K562 (cell line): ENCODE data around the gene MBLAC2. TPM values are rescaled to one million over a fixed set of nuclear protein-coding genes. Genes with fewer than 3 reads are reported as not detected.

Experiments
- ATAC-seq: fragments of 200-7000 bp; cut with Tn5 transposase; 3 replicates; pipeline ENCODE4 v1.9.1; 2020; ENCODE audit warnings: moderate library complexity
- BruUV-seq: library from RNA; stranded (reverse); fragments of 400-500 nt; replicated peaks from 2 replicates; lab custom pipeline; 2021; lab: Mats Ljungman, UMichigan
- CTCF ChIA-PET: fragments of 300-600 bp; formaldehyde crosslinking; extraction: SDS; loops from one replicate; lab custom pipeline; 2021; ENCODE audit warnings: low intra/inter-chr PET ratio; lab: Yijun Ruan, JAX
- POLR2A ChIA-PET: fragments of 300-600, 350-650 bp; sonication (Branson Sonifier 250); formaldehyde crosslinking; extraction: SDS; loops from one replicate; lab custom pipeline; 2021; ENCODE audit warnings: antibody characterized with exemption, inconsistent platforms; lab: Yijun Ruan, JAX
- DNase-seq, 4 experiments: peaks; one replicate each; pipeline versions ENCODE4 v3.0.0 to v3.0.0-alpha.2; 2011 to 2018; ENCODE audit warnings: low spot score in 3 of 4, mixed read lengths in 3 of 4; ENCODE audit errors: extremely low read depth in 1 of 4
- FAIRE-seq: peaks from 2 replicates; lab custom pipeline; 2011; peaks lifted over from hg19 to GRCh38; lab: Jason Lieb, UNC
- H2AFZ ChIP-seq: 2 replicates; pipeline ENCODE4 v1.6.0; 2011; ENCODE audit warnings: low read depth, low read length, control low read depth, inconsistent platforms
- H3K27ac ChIP-seq: fragments of 200-600 bp; 3 replicates; pipeline ENCODE4 v1.8.0; 2011; ENCODE audit warnings: low read depth, mild to moderate bottlenecking, control low read depth, inconsistent platforms, low read length, moderate library complexity, mixed read lengths; ENCODE audit errors: extremely low read depth
- H3K27me3 ChIP-seq, 2 experiments: fragments of 300-600 bp in 1 of 2; 2 replicates in 1 of 2; 3 replicates in 1 of 2; pipeline versions ENCODE4 v1.6.0 to v1.8.0; 2011; ENCODE audit warnings: inconsistent platforms in 2 of 2, low read length in 2 of 2, mild to moderate bottlenecking in 1 of 2, mixed read lengths in 1 of 2, moderate library complexity in 1 of 2; ENCODE audit not compliant: control insufficient read depth in 2 of 2, insufficient read depth in 2 of 2
- H3K36me3 ChIP-seq: fragments of 300-600 bp; 3 replicates; pipeline ENCODE4 v1.8.0; 2011; ENCODE audit warnings: mild to moderate bottlenecking, low read length, inconsistent platforms; ENCODE audit not compliant: control insufficient read depth, insufficient read depth
- H3K4me1 ChIP-seq, 2 experiments: fragments of 200-600 bp in 1 of 2; replicated peaks in 1 of 2; 2 replicates in 1 of 2; 3 replicates in 1 of 2; pipeline versions ENCODE4 v1.5.1 to v1.8.0; 2011; ENCODE audit warnings: inconsistent platforms in 2 of 2, low read length in 2 of 2, mild to moderate bottlenecking in 1 of 2, mixed read lengths in 1 of 2, moderate library complexity in 1 of 2; ENCODE audit not compliant: control insufficient read depth in 2 of 2, insufficient read depth in 2 of 2
- H3K4me2 ChIP-seq: 2 replicates; pipeline ENCODE4 v1.6.1; 2011; ENCODE audit warnings: low read length, control low read depth, inconsistent platforms, mixed read lengths; ENCODE audit not compliant: insufficient read depth
- H3K4me3 ChIP-seq: fragments of 200-600 bp; sonication (generic), shearing (Covaris generic); 2 replicates; pipeline ENCODE4 v1.5.1; 2016; ENCODE audit warnings: control low read depth, inconsistent platforms
- H3K79me2 ChIP-seq: fragments of 200-600 bp; 3 replicates; pipeline ENCODE4 v1.8.0; 2011; ENCODE audit warnings: low read length, inconsistent platforms; ENCODE audit not compliant: control insufficient read depth, insufficient read depth
- H3K9ac ChIP-seq, 2 experiments: 2 replicates each; pipeline versions ENCODE4 v1.6.0 to v1.6.1; 2011; ENCODE audit warnings: low read depth in 2 of 2, low read length in 2 of 2, control low read depth in 1 of 2, inconsistent platforms in 1 of 2, mild to moderate bottlenecking in 1 of 2, mixed read lengths in 1 of 2; ENCODE audit not compliant: insufficient read depth in 1 of 2
- H3K9me1 ChIP-seq: one replicate; pipeline ENCODE4 v1.6.0; 2011; ENCODE audit warnings: inconsistent platforms, mild to moderate bottlenecking, low read length, moderate library complexity; ENCODE audit not compliant: control insufficient read depth, insufficient read depth
- H3K9me3 ChIP-seq: replicated peaks from 2 replicates; pipeline ENCODE4 v1.5.1; 2011; ENCODE audit warnings: low read depth, low read length, inconsistent platforms; ENCODE audit not compliant: control insufficient read depth, insufficient read depth
- H4K20me1 ChIP-seq: replicated peaks from 2 replicates; pipeline ENCODE4 v1.6.1; 2011; ENCODE audit warnings: low read length, inconsistent platforms, mixed read lengths; ENCODE audit not compliant: control insufficient read depth, insufficient read depth
- ASH1L ChIP-seq: fragments of 450-650 bp; IDR thresholded peaks from 2 replicates; pipeline ENCODE4 v1.6.1; 2018; ENCODE audit warnings: borderline replicate concordance, mild to moderate bottlenecking, low read depth; ENCODE audit not compliant: partially characterized antibody
- HSF4 ChIP-seq: fragments of 250-450 bp; sonication (Bioruptor Pico); IDR thresholded peaks from 2 replicates; pipeline ENCODE4 v2.1.2; 2022; ENCODE audit warnings: mild to moderate bottlenecking, moderate library complexity, borderline replicate concordance
- KDM1A ChIP-seq, 2 experiments: fragments of 450-650 bp; IDR thresholded peaks; 2 replicates each; pipeline ENCODE4 v1.6.1; 2016; ENCODE audit warnings: mild to moderate bottlenecking in 2 of 2
- L3MBTL2 ChIP-seq: fragments of 450-650 bp; IDR thresholded peaks from 2 replicates; pipeline ENCODE4 v1.6.1; 2016; ENCODE audit warnings: mild to moderate bottlenecking, moderate library complexity
- MAFG ChIP-seq: fragments of 450-650 bp; conservative IDR thresholded peaks from 2 replicates; pipeline ENCODE4 v1.6.1; 2016; ENCODE audit warnings: missing genetic modification characterization, missing compliant biosample characterization
- OTX1 ChIP-seq: fragments of 450-650 bp; formaldehyde crosslinking; IDR thresholded peaks from 2 replicates; pipeline ENCODE4 v1.4.0; 2022; ENCODE audit warnings: mild to moderate bottlenecking
- SREBF1 ChIP-seq: fragments of 150-350 bp; IDR thresholded peaks from 2 replicates; pipeline ENCODE4 v1.6.1; 2014; ENCODE audit warnings: antibody characterized with exemption, low read depth, low read length, borderline replicate concordance
- TAF1 ChIP-seq: IDR thresholded peaks from 2 replicates; pipeline ENCODE4 v1.6.1; 2011; ENCODE audit warnings: mild to moderate bottlenecking, low read length, moderate library complexity; ENCODE audit not compliant: insufficient read depth, control insufficient read depth, severe bottlenecking; ENCODE audit errors: extremely low read depth
- ZFP91 ChIP-seq: sonication (generic); formaldehyde crosslinking; IDR thresholded peaks from 2 replicates; pipeline ENCODE4 v1.8.0; 2022; ENCODE audit warnings: mild to moderate bottlenecking, missing genetic modification reagents
- ZNF384 ChIP-seq: IDR thresholded peaks from 2 replicates; pipeline ENCODE4 v1.6.1; 2012; ENCODE audit warnings: low read depth, low read length, improper control_type of control experiment
- WGBS: fragments of 100-300 bp; shearing (Covaris generic); methylation state at CpG from one replicate; pipeline ENCODE4 v1.1.6; 2016; ENCODE audit warnings: low coverage, mixed read lengths; ENCODE audit not compliant: insufficient coverage; ENCODE audit errors: missing lambda C conversion rate; 5-methylcytosine and 5-hydroxymethylcytosine counted together
- in situ Hi-C: fragments of 300-500 bp; cut with MboI; formaldehyde crosslinking; loops from 4 replicates; pipeline ENCODE4 v1.15.0; 2018; ENCODE audit warnings: inconsistent platforms, mixed read lengths
- intact Hi-C: fragments of 100-400 bp; cut with micrococcal nuclease; formaldehyde crosslinking; loops from 2 replicates; pipeline ENCODE4 v1.14.2; 2022
- polyA plus RNA-seq, 8 experiments: library from polyadenylated mRNA; depleted of rRNA in 4 of 8; stranded (reverse) in 5 of 8; unstranded in 3 of 8; fragments of >200 nt; fragmentation: Nextera tagmentation in 2 of 8; fragmentation: Illumina TruSeq in 1 of 8; extraction: Ambion mirVana in 2 of 8; extraction: Trizol in 1 of 8; gene quantifications; 2 replicates each; pipeline versions ENCODE4 v1.2.1 to v1.2.3, GENCODE V29; 2011 to 2014; ENCODE audit warnings: inconsistent platforms in 1 of 8, missing spikeins in 1 of 8
- total RNA-seq, 7 experiments: library from RNA; depleted of rRNA in 6 of 7; stranded (reverse); fragments of >200 nt in 6 of 7; fragmentation: Illumina TruSeq in 2 of 7; extraction: Trizol in 2 of 7; gene quantifications; 2 replicates each; pipeline versions ENCODE4 v1.2.1 to v1.2.3, GENCODE V29; 2011 to 2021; ENCODE audit warnings: low replicate concordance in 1 of 7

The MBLAC2 gene
- total and polyA plus RNA-seq, 9 of the 15 experiments (the other 6 are each of a cell fraction or from before 2014, with no cell fraction given): 2.4 to 13.1 (median 10.3) TPM

- H3K4me2 ChIP-seq: no peak overlapping the region
- no peak overlapping the region for H3K9ac ChIP-seq
- no peaks in the 10 kb centered on the region for H3K4me1 ChIP-seq
- ChIA-PET POLR2A (interaction anchor here (0.7 kb wide), 1 partner anchor 94 kb away, joined by 4 read pairs; the partner anchor contains the start of gene CETN3), CTCF (no interaction called here)
- H3K9me1 ChIP-seq: no peaks in the 10 kb centered on the region
- 77% methylated on average over 1 of the region's 1 CpG for WGBS
- in situ Hi-C loops (no loop called here), intact Hi-C loops (no loop called here)
- no peaks in the 10 kb centered on the region for H3K27me3 ChIP-seq
- ATAC-seq (no peak), FAIRE-seq (no peak), DNase-seq (no peak)
- no TSS peak for BruUV-seq
- H3K27ac ChIP-seq: no peak overlapping the region
- no peaks in the 10 kb centered on the region for H3K9me3 ChIP-seq
- H3K79me2 ChIP-seq: no peaks in the 10 kb centered on the region
- H3K4me3 ChIP-seq: no peak overlapping the region
- no peak overlapping the region for H2AFZ ChIP-seq
- no peaks in the 10 kb centered on the region for H4K20me1 ChIP-seq
- peaks cover 60% of the 10 kb centered on the region for H3K36me3 ChIP-seq
- TF ChIP-seq L3MBTL2: no peak
- TF ChIP-seq SREBF1: no peak
- TF ChIP-seq KDM1A (IDR thresholded peaks at IDR 0.05): no peak
- no peak for TF ChIP-seq ZFP91 (CRISPR knock-in tag)
- no peak for TF ChIP-seq OTX1 (CRISPR knock-in tag)
- no peak for TF ChIP-seq MAFG
- TF ChIP-seq ASH1L: no peak
- TF ChIP-seq TAF1: no peak
- no peak for TF ChIP-seq ZNF384
- TF ChIP-seq HSF4 (CRISPR knock-in tag): no peak
These were observed 29.0 kb upstream of the MBLAC2 start for GRCh38 chr5:90503596-90503995.
